GM21717 (cell line): ENCODE data around the gene USP34.
A peak's percentile ranks its signal among the peaks of the same experiment; 100 is the strongest.
"Not testable (repeated sequence)": the region's sequence is repeated elsewhere in the genome, so short reads cannot be mapped to it uniquely, and the experiment has no call there.

Source experiments
- ATAC-seq: cut with Tn5 transposase; IDR thresholded peaks from one replicate; pipeline ENCODE4 v1.9.1; 2021; ENCODE audit warnings: mild to moderate bottlenecking, moderate library complexity; ENCODE audit not compliant: unreplicated experiment

The USP34 gene

GRCh38 chr2:61465045-61465444, 5.8 kb downstream of the USP34 start:
- ATAC-seq, result no peak

DNA sequence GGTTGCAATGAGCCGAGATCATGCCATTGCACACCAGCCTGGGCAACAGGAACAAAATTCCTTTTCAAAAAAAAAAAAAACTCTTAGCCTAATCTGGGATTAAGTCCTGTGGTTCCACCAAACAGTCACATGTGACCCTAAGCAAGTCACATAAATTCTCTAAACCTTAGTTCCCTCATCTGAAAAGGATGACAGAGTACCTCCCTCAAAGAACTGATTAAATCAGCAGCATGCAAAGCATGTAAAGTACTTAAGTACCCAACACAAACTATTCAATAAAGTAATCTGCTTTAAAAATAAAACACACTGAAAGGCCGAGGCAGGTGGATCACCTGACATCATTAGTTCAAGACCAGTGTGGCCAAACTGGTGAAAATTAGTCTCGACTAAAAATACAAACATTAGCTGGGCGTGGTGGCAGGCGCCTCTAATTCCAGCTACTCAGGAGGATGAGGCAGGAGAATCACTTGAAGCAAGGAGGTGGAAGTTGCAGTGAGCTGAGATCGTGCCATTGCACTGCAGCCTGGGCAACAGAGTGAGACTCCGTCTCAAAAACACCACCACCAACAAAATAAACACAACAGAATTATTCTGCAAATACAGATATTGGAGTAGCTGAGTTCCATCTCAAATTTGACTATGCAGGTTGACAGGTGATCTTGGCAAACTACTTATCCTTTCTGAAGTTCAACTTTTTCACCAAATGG, 7.0 kb downstream of the USP34 start:
- ATAC-seq, result no peak

DNA sequence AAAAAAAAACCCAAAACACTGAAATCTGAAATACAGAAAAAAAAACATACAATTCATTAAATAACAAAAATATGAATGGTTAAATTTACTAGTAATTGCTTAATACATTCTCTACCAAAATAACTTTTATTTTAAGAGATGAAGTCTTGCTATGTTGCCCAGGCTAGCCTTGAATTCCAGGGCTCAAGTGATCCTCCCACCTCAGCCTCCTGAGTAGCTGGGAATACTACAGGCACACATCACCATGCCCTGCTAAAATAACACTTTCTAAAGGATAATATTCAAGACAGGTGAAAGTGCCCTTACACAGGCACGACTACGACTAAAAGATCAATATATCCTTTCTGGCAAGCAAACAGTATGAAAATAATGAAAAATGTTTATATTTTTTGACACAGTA, 9.5 kb downstream of the USP34 start:
- ATAC-seq, result no peak

DNA sequence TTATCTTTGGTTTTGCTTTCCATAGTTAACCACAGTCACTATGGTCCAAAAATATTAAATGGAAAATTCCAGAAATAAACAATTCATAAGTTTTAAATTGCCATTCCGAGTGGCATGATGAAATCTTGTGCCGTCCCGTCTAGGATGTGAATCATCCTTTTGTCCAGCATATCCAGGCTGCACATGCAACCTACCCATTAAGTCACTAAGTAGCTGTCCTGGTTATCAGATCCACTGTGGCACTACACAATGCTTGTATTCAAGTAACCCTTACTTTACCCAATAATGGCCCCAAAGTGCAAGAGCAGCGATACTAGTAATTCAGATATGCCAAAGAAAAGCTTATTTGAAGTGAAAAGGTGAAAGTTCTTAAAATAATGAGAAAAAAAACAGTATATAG, 10.7 kb downstream of the USP34 start:
- no peak for ATAC-seq

DNA sequence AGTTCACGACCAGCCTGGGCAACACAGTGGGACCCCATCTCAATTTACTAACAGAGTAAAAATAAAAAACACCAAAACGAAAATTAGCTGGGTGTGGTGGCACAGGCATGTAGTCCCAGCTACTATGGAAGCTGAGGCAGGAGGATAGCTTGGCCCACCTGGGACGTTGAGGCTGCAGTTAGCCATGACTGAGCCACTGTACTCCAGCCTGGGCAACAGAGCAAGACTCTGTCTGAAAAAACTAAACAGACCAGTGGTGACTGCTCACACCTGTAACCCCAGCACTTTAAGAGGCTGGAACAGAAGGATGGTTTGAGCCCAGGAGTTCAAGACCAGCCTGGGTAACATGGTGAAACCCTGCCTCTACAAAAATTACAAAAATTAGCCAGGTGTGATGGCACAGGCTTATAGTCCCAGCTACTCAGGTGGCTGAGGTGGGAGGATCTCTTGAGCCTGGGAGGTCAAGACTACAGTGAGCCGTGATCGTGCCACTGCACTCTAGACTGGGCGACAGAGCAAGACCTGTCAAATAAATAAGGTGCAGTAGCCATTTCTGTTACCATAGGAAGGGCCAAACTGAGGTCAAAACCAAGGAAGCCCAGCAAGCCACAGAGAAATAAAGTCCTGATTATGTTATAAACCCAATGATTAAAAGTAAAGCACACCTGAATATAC, 14.0 kb downstream of the USP34 start:
- no peak for ATAC-seq

DNA sequence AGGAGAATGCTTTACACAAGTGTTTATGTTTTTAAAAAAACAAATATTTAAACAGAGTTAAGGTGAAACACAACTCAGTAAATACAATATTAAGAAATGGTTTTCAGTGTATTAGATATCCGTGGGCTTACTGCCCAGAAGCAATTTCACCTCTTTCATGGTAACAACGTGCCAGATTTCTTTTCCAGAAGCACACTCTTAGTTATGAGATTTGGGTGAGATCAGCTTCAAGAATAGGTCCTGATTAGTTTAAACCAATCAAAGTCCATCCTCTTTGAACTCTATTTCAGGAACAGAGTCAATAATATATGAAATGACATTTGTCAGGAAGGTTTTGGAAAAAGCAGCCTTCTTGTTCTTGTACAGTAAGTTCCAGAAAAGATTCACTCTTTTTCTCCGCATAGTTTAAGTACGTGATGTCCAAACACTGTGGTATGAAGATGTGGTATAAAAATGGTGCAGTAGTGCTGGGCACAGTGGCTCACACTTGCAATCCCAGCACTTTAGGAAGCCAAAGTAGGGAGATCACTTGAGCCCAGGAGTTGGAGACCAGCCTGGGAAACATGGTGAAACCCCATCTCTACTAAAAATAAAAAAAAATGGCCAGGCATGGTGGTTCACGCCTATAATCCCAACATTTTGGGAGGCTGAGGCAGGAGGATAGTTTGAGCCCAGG, 14.7 kb downstream of the USP34 start:
- ATAC-seq, result no peak

DNA sequence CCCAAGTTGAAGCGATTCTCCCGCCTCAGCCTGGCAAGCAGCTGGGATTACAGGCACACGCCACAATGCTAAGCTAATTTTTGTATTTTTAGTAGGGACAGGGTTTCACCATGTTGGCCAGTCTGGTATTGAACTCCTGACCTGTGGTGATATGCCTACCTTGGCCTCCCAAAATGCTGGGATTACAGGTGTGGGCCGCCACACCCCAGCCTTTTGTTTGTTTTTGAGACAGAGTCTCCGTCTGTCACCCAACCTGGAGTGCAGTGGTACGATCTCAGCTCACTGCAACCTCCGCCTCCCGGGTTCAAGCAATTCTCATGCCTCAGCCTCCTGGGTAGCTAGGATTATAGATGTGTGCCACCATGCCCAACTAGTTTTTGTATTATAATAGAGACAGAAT, 15.9 kb downstream of the USP34 start:
- ATAC-seq, result not testable (repeated sequence)

DNA sequence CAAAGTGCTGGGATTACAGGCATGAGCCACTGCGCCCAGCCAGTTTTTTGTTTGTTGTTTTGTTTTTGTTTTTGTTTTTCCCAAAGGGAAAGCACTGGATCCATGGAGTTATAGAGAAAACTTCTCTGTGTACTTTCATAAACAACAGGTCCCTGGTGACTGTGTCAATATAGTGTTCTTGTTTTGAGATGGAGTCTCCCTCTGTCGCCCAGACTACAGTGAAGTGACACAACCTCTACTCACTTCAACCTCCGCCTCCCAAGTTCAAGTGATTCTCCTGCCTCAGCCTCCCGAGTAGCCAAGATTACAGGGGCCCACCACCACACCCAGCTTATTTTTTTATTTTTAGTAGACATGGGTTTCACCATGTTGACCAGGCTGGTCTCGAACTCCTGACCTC, 16.5 kb downstream of the USP34 start:
- no peak for ATAC-seq

- ATAC-seq, result no peak
Measured at GRCh38 chr2:61452392-61452791, 18.5 kb downstream of the USP34 start.

DNA sequence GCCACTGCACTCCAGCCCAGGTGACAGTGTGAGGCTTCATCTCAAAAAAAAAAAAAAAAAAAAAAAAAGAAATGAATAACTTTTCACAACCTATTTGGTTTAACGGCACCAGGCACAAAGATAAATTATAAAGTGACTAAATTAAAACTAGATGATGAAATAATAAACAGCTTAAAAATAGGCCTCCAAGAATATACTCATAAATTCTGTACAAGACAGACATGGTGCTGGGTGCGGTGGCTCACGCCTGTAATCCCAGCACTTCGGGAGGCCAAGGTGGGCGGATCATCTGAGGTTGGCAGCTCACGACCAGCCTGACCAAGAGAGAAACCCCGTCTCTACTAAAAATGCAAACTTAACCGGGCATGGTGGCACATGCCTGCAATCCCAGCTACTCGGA, 19.7 kb downstream of the USP34 start:
- no peak for ATAC-seq

GRCh38 chr2:61450144-61450543, 20.7 kb downstream of the USP34 start:
- no peak for ATAC-seq

DNA sequence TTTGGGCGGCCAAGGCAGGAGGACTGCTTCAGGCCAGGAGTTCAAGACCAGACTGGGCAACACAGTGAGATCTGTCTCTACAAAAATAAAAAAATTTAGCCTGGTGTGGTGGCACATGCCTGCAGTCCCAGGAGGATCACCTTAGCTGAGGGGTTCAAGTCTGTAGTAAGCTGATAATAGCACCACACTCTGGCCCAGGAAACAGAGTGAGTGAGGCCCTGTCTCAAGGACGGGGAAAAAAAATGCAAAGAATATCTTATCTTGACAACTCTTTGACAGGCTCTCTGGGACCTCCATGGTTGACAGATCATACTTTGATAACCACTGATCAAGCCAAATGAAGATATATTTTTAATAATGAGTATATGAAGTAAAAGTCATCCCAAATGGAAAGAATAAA, 22.7 kb downstream of the USP34 start:
- ATAC-seq, result no peak

DNA sequence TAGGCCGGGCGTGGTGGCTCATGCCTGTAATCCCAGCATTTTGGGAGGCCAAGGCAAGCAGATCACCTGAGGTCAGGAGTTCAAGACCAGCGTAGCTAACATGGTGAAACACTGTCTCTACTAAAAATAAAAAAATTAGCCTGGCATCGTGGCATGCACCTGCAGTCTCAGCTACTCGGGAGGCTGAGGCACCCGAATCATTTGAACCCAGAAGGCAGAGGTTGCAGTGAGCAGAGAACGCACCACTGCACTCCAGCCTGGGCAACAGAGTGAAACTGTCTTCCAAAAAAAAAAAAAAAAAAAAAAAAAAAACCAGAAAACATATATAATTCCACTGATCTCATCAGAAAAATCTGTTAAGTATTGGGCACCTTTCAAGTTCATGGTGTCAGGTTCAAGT, 23.9 kb downstream of the USP34 start:
- not testable (repeated sequence) for ATAC-seq

DNA sequence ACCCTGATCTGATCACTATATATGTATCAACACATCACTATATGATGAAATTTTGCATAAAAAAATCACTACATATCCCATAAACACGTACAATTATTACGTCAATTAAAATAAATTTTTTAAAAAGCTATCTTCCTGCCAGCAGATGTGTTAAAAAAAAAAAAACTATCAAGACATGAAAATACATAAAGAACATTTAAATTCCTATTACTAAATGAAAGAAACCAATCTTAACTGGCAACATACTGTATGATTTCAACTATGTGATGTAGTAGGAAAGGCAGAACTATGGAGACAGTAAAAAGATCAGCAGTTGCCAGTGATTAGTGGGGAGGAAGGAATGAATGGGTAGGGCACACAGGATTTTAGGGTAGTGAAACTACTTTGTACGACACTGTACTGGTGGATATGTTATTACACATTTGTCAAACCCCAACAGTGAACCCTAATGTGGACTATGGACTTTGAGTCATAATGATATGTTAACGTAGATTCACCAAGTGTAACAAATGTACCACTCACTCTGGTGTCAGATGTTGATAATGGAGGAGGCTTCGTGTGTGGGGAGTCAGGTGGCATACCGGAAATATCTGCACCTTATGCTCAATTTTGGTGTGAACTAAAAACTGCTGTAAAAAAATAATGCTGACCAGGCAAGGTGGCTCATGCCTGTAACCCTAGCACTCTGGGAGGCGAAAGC, 27.4 kb downstream of the USP34 start:
- peak; percentile 87 for ATAC-seq

GRCh38 chr2:61439241-61440002, 31.5 kb downstream of the USP34 start:
- ATAC-seq, result no peak

- no peak for ATAC-seq
Measured at GRCh38 chr2:61438670-61439069, 32.2 kb downstream of the USP34 start.

DNA sequence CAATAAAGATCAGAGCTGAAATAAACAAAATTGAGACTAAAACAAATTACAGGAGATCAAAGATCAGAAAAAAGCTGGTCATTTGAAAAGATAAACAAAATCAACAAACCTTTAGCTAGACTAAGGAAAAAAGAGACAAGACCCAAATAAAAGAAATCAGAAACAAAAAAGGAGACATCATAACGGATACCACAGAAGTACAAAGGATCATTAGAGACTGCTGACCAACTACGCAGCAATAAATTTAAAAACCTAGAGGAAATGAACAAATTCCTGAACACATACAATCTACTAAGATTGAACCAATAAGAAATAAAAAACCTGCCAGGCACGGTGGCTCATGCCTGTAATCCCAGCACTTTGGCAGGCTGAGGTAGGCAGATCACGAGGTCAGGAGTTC, 33.7 kb downstream of the USP34 start:
- ATAC-seq, result no peak

DNA sequence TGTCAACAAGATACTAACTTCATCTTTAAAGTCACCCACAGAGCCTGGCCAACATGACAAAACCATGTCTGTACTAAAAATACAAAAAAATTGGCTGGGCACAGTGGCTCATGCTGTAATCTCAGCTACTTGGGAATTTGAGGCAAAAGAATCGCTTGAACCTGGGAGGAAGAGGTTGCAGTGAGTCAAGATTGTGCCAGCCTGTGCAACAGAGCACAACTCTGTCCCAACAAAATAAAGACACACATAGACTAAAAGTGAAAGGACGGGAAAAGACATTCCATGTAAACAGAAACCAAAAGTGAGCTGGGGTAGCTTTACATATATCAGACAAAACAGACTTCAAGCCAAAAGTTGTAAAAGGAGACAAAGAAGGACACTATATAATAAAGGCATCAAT, 34.8 kb downstream of the USP34 start:
- no peak for ATAC-seq

GRCh38 chr2:61435291-61435690, 35.6 kb downstream of the USP34 start:
- ATAC-seq, result no peak

DNA sequence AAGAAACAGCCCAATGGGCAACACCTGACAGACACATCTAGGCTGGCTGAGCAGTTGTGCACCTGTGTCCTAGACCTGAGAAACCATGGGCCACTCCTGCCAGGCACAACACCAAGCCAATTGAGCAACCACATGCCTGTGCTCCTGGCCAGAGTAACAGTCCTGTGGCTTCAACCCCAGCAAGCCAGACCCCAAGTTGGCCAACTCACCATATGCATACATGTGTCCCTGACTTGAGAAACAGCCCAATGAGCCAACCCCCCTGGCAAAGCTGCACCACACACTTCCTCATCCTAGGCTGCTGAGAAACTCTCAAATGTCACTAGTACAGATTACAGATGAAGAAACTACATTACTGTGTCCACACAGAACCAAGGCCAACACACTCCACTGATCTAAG, 36.6 kb downstream of the USP34 start:
- no peak for ATAC-seq

DNA sequence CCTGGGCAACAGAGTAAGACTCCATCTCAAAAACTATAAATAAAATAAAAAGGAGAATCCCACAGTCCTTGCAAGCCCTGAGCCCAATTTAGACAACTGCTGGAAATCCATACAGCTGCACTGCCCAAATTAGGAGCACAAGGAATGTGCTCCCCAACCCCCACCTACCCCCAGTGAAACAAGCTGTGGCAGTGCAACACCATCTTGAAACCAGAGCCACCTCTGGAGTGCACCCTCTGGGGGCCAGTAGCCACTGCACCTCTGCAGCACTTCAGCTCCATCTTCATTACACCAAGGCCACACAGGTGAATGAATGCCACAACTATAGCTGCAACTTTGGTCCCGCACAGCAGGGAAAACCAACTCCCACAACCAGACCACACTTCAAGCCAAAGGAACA, 37.3 kb downstream of the USP34 start:
- ATAC-seq, result no peak
